ENCODE measurements around the gene UBE2S.

Gene UBE2S

DNA sequence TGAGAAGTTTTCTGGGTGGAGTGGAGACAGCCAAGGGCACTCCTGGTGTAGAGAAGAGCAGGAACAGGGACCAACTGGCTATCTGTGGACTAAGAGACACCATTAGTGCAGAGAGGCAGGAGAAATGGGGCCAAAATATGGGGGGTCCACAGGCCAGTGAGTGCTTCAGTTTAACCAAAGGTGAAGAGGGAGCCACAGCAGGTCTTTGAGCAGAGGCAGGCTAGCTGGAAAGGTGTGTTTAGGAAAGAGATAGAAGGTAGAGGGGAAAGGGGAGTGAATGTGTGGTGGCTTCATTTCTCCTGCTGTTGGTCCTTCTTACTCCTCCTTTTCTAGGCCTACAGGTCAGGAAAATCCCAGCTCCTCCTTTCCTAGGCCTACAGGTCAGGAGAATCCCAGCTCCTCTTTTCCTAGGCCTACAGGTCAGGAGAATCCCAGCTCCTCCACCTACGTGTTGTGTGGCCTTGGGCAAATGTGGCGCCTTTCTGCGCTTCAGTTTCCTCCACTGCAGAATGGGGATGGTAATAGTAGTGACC, 25.0 kb downstream of the UBE2S start:
- no peak for FAIRE-seq

DNA sequence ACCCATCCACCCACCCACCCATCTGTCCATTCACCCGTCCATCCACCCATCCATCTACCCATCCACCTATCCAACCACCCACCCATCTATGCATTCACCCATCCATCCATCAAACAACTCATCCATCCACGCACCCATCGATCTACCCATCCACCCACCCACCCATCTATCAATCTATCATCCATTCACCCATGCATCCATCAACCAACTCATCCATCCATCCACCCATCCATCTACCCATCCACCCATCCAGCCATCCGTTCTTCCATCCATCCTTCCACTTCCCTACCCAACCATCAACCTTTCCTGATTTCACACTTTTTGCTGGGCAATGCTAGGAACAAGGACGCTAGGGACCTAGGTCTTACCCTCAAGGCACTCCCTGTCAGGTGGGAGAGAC, 25.6 kb downstream of the UBE2S start:
- no peak for FAIRE-seq

DNA sequence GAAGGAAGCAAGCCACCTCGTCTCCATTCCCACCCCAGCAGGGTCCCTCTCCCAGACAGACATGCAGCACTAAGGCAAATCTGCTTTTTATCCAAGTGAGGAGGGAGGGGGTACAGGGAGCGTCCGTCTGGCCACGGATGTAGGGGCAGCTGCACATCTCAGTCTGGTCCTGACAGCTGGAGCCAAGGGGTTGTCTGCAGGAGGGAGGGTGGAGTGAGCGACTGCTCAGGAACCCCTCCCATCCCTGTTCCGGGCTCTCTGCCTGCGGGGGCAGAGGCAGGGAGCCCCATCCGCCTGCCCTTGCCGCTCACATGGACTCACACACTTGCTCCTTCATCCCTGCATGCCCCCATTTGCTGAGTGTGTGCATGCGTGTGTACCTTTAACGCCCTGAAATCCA, 28.4 kb downstream of the UBE2S start:
- FAIRE-seq = no peak

DNA sequence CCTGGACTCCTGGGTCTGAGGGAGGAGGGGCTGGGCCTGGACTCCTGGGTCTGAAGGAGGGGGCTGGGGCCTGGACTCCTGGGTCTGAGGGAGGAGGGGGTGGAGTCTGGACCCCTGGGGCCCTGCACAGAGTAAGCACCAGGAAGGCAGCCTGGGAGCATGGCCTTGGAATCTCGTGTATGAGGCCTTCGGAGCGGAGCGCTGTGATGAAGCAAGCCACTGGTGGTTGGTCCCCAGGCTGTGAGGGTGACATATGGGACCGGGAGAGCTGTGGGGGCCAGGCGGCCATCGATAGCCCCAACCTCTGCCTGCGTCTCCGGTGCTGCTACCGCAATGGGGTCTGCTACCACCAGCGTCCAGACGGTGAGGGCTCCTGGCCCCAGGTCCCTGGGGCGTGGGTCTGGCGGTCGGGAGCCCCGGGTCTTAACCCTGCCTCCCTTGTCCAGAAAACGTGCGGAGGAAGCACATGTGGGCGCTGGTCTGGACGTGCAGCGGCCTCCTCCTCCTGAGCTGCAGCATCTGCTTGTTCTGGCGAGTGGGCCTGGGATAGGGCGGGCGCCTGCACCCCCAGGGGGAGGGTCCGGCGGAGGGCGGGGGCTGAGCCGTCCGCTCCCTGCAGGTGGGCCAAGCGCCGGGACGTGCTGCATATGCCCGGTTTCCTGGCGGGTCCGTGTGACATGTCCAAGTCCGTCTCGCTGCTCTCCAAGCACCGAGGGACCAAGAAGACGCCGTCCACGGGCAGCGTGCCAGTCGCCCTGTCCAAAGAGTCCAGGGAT, 30.0 kb downstream of the UBE2S start:
- no peak for FAIRE-seq

DNA sequence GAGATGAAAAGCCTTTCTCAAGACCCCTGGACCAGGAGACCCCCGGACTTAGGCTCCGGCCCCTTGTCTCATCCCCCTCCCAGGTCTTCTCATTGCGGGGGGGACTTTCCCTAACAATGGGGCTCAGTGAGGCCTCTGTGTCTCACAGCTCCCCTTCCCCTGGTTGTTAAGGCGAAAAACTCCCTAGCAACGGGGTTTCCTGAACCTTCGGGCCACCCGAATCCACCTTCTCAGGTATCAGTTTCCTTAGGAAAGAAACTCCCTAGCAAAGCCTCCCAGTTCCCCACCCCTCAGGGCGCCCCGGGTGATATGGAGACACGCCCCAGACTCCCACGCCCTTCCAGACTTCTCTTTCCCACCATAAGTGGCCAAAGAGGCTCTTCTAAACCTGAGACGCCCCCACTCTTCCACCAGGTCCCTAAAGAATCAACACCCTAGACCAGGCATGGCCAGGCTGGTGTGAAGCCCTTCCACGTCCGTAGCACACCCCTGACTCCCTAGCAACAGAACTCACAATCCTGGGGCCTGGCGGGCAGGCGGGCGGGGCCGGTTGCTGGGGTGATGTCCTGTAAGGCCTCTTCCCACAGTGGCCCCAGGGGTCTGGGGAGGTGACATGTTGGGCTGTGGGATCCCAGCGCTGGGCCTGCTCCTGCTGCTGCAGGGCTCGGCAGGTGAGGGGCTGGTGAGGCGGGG, 31.2 kb downstream of the UBE2S start, which contains the start of gene TMEM190:
TMEM190 (plus strand) TSS at position 586 of the 693 bp plus-strand sequence; CDS start at position 614, 28 bp downstream.
- FAIRE-seq = no peak

DNA sequence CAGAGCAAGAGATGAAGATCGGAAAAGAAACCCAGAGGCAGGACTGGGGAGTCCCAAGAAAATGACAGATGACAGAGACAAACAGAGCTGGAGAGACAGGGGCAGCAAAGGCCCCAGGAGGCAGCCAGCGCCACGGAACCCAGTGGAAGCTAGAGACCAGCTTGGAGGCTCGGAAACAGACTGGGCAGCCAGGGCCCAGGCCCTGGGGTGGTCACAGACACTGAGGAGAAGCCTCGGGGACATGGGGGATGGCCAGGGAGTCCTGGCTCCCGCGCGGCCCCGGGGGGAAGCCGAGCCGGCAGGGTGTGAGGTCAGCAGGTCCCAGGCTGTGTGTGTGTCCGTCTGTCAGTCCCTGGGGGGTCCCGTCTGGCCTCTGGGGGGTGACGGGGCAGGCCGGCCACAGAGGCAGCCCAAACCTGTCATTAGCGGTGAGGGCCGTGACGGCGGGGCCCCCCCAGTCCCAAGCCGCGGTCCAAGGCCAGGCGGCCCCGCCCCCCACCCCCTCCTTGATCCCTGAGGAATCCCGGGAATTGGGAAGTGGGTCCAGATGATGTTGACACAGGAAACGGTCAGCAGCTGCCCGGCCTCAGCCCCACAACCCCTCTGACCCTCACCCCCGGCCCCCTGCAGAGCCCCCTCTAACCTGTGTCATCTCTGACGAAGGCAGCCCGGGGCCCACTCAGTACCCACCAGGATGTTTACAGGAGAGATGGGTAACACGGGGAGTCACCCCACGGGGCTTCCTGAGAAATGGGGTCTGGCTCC, 33.4 kb downstream of the UBE2S start:
- no peak for FAIRE-seq

DNA sequence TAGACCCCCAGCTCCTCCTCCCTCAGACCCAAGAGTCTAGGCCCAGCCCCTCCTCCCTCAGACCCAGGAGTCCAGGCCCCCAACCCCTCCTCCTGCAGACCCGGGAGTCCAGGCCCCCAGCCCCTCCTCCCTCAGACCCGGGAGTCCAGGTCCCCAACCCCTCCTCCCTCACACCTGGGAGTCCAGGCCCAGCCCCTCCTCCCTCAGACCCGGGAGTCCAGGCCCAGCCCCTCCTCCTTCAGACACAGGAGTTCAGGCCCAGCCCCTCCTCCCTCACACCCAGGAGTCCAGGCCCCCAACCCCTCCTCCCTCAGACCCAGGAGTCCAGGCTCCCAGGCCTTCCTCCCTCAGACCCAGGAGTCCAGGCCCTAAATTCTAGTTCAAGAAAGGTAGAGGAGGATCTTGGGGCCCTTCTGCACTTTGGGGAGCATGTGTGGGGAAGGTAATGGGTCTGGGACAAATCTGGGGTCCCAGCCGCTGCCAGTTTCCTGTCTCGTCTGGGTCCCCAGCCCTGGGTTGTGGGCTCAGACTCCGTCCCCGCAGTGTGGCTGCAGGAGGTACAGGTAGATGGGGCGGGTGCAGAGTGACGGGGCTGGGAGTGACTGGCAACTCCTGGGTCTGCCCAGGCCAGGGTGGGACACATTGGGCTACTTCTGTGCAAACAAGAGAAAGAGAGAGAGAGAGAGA, 34.1 kb downstream of the UBE2S start:
- FAIRE-seq = no peak

DNA sequence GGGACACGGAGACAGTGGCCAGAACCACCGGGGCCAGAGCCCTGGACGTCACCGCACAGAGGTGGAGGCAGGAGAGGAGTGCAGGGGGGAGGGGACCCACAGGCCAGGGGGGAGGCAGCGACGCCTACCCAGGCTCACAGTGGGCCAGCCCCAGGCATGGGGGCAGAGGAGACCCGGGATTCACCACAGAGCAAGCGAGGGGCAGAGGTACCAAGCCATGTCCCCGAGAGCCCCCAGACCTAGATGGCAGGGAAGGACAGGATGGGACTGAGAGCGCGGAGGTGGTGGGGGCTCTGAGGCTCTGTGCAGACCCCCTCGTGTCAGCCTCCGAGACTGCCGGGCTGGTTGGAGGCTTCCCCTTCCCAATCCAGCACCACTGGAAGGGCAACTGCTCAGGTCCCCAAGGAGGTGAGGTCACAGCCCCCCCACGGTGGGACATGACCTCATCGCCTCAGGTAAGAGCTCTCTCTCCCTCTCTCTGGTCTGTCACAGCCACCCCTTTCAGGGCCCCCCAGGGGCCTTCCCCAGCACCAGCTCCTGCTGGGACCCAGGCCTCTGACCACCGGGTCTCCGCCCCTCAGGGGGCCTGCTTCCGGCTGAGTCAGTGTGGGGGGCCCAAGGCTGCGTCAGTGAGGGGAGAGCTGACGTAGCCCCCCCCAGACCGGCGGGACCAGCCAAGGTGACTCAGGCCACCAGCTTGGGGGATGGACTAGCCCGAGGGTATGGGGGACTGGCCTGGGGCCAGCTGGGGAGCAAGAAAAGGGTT, 35.1 kb downstream of the UBE2S start:
- no peak for FAIRE-seq

DNA sequence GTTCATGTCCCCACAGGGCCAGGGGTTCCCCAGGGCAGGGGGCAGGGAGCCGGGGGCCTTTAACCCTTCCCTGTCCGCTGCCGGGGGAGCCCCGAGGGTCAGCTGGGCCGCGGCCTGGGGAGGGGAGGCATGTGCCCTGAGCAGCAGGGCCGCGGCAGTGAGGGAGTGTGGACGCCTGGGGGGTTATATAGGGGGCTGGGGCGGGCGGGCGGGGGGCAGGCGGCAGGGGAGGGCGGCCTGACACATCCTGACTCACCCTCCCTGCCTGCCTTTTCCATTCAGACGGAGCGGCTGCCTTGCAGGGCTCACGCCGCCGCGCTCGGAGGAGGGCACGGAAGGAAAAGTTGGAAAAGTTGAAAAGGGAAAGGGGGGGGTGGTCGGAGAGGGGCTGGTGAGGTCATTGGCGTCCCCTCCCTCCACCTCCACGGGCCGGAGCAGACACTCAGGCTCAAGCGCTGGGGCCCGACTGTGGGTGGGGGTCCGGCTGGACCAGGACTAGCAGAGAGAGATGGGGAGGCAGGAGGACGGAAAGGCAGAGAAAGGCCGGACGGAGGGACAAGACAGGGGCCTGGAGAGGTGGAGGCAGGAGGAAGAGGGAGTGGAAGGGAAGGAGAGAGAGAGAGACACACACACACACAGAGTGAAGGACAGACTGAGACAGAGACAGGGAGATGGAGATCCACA, 37.1 kb downstream of the UBE2S start, which contains the start of gene IL11:
IL11 (minus strand) TSS at position 159 of the 684 bp plus-strand sequence; CDS start at position 6, 153 bp downstream.
- FAIRE-seq = no peak

DNA sequence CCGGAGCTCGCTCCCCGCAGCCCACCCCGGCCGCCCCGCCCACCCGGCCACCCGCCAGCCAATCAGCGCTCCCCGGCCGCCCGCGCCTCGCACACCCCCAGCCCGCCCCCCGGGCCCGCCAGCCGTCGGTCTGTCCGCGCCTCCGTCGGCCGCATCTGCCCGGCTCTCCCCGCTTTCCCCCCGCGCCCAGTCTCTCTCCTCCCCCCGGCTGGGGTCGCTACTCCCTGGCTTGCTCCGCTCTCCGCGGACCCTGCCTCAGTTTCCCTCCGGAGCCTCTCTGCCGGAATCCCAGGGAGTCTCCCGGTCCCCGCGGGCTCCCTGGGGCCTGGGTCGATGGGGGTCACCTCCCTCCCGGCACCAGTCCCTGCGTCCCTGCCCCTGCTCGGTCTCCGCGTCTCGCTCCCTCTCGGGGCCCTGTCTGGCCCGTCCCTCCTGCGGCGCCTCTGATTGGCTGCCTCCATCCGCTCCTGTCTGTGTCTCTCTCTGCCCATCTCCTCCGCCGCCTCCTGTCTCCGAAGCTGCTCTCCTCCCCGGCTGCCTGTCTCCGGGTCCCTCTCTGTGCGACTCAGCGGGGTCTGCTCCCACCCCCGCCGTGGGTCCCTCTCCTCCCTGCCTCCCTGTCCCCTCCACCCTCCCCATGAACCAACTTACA, 37.8 kb downstream of the UBE2S start:
- FAIRE-seq = no peak

DNA sequence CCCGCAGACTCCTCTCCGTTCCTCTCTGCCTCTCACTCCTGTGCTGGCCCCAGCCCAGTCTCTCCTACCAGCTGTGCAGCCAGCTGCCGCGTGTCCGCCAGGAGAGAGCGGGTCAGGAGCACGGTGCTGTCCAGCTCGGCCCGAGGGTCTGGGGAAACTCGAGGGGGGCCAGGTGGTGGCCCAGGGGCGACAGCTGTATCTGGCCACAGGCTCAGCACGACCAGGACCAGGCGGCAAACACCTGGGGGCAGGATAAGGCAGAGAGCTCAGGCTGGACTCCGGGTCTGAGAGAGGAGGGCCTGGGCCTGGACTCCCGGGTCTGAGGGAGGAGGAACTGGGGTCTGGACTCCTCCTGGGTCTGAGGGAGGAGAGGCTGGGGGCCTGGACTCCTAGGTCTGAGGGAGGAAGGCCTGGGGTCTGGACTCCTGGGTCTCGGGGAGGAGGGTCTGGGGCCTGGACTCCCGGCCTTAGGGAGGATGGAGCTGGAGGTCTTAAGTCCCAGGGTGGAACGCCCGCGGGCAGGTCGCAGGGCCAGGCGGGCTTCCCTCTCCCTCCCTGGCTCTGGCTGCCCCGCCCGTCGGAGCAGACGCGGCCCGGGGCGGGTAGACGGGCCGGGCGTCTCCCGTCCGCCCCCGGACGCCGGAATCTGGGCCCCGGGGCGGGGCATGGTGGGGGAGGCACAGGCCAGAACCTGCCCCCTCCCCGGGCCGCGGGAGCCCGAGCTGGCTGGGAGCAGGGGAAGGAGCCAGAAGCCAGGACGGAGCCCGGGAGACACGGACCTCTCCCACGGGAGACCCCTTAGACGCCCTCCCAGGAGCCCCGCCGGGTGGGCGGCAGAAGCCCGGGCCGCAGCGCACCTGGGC, 38.7 kb downstream of the UBE2S start:
- no peak for FAIRE-seq

DNA sequence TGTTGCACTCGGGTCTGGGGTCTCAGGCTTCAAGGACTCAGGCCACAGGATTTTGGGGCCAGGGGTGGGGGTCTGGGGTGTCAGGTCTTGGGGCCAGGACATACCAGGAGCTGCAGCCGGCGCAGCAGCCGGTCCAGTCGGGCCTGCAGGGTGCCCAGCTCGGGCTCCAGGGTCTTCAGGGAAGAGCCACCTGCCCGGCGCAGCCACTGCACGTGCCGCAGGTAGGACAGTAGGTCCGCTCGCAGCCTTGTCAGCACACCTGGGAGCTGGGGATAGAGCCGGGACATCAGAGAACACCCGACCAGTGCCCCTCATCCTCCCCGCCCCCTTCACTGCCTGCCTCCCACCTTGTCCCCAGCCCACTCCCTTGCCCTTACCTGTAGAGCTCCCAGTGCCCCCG, 39.5 kb downstream of the UBE2S start:
- FAIRE-seq = no peak

DNA sequence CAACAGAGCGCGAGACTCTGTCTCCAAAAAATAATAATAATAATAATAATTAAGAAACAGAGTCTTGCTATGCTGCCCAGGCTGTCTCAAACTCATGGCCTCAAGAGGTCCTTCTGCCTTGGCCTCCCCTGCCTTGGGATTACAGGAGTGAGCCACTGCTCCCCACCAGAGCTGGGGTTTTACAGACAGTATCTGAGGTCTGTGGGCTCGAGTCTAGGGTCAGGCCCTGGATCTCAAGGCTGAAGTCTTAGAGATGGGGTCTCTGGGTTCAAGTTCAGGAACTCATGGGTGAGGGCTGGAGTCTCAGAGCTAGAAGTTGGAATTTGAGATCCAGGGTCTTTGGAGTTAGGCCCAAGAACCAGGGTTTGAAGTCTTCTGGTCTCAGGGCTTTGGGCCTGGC, 40.8 kb downstream of the UBE2S start:
- FAIRE-seq = no peak

DNA sequence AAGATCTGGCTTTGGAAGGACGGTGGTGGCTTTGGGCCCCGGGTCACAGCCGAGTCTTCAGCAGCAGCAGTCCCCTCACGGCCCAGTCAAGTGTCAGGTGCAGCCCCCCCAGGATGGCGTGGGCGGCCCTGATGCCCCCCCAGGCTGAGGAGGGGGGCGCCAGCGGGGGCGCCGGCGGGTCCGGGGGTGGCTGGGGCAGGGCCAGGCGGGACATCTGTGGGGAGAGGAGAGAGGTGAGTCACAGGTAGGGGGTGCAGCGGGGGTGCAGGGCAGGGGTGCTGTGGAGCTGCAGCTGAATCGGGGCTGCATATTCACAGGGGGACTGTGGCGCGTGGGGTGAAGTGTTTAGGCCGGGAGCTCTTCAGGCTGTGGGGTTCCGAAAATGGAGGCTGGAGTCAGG, 41.6 kb downstream of the UBE2S start:
- FAIRE-seq = no peak

DNA sequence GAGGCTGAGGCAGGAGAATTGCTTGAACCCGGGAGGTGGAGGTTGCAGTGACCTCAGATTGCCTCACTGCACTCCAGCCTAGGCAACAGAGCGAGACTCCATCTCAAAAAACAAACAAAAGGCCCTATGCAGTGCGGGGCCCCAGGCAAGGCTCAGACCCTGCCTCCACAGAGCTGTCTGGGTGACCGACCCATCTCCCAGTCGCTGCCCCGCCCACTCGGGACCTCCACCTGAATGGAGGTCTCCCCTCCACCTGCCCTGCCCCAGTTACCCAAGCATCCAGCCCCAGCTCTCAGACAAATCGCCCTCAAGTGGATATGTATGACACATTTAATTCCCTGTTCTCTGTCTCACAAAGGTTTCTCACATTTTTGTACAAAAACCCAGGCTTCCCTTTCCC, 42.3 kb downstream of the UBE2S start:
- no peak for FAIRE-seq

DNA sequence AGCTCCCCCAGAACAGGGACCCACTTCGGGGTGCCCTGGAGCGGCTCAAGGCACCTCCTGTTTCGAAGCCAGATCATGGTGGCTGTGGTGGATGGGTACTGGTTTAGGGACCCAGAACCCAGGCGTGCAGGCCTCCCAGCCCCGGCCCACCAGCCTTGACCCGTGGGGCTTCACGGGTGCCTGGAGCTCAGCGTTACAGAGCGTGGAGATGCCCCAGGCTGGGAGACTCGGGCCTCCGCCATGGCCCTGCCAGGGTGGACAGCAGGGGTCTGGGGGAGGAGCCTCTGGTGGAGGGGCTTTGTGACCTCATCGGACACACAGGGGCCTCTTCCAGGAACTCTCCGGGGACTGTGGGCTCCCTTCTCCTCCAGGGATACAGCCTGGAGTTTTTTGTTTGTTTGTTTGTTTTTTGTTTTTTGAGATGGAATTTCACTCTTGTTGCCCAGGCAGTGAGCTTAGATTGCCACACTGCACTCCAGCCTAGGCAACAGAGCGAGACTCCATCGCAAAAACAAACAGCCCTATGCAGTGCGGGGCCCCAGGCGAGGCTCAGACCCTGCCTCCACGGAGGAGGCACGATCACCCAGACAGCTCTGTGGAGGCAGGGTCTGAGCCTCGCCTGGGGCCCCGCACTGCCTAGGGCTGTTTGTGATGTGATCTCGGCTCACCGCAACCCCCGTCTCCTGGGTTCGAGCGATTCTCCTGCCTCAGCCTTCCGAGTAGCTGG, 44.4 kb downstream of the UBE2S start, which contains the start of gene GARIN5B:
GARIN5B (minus strand) TSS at position 271 of the 727 bp plus-strand sequence; CDS start at position 77, 194 bp downstream.
- FAIRE-seq = no peak

DNA sequence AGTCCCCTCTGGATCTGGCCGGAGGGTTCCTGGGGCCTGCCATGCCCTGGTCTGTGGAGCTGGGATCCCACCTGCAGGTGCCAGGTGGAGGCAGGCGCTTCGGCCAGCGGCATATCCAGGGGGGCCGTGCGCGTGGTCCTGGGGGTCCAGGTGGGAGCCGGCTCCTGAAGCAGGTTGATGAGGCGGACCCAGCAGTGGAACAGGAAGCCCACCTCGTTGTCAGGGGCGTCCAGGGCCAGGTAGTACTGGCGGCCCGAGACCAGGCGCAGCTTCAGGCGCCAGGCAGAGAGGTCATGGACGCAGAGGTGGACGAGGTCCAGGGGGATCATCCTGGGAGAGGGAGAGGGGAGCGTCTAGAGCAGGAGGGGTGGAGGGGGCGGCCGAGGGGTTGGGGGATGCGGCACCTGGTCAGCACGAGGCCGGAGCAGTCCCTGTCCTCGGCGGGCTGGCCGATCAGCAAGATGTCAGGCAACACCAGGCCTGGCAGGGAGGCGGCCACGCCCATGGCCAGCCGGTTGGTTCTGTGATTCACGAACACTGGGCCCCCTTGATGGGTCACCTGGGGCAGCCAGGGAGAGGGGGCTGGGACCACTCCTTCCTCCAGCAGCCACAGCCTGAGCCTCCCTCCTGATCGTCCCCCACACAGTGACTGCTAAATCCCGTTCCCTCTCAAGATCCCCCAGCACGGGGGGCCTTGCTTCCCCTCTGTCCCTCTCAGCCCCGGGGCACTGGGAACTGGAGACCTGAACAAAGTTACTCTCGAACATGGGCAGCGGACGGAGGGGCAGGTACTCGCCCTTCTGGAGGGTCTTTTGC, 45.2 kb downstream of the UBE2S start:
- no peak for FAIRE-seq

DNA sequence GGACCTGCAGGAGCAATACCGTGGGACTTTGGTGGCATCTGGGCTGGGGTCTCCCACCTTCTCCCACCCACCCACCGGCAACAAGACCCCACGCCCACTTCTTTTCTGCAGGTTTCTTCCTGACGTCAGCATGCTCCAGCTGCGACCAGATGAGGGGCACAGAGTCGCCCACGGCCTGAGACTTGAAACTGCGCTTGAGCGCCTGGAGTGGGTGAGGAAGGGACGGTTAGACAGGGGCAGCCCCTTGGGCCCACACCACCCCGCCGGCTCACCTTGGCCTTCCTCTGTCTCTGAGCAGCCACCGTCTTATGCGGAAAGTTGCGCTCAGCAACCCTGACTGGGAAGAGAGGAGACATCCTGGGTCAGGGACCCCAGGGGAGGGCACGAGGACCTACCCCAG, 46.7 kb downstream of the UBE2S start:
- no peak for FAIRE-seq

Measured in endometrium (tissue), 2 donors.